ENCODE results near the gene IDI1.

The IDI1 gene

DNA sequence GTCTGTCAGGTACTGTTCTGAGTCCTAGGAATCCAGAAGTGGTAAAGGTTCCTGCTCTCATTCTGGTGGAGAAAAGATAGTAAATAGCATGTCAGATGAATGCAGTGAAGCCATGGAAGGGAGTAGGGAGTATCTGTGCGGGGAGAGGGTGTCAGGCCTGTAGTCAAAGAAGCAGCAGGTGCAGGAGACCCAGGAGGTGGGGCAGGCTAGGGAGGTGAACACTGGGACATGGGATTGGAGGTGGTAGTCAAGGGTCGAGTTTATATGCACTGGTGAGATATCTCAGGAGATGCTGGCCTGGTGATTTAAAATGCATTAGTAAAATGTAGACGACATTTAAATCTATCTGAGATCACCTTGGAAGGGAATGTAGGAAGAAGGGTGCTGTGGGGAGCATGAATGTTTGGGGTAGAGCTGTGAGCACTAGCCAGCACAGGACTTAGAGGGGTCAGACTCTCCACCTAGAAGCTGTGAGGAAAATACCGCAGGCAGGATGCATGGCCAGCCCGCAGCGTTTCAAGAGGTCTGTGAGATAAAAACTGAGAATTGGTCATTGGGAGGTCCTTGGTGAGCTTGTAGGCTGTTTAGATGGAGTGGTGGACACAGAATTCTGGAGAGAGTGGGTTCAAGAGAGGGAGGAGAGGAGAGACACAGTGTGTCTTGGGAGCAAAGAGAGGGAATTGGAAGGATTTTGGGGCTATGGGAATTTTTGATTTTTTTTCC lies 53.9 kb downstream of the IDI1 start:
- no peak for TF ChIP-seq EGR1 (IDR thresholded peaks at IDR 0.05)
- no peak for TF ChIP-seq ZBTB7A (IDR thresholded peaks at IDR 0.05; ENCODE audit: low read depth)
- TF ChIP-seq, protein P1, sequence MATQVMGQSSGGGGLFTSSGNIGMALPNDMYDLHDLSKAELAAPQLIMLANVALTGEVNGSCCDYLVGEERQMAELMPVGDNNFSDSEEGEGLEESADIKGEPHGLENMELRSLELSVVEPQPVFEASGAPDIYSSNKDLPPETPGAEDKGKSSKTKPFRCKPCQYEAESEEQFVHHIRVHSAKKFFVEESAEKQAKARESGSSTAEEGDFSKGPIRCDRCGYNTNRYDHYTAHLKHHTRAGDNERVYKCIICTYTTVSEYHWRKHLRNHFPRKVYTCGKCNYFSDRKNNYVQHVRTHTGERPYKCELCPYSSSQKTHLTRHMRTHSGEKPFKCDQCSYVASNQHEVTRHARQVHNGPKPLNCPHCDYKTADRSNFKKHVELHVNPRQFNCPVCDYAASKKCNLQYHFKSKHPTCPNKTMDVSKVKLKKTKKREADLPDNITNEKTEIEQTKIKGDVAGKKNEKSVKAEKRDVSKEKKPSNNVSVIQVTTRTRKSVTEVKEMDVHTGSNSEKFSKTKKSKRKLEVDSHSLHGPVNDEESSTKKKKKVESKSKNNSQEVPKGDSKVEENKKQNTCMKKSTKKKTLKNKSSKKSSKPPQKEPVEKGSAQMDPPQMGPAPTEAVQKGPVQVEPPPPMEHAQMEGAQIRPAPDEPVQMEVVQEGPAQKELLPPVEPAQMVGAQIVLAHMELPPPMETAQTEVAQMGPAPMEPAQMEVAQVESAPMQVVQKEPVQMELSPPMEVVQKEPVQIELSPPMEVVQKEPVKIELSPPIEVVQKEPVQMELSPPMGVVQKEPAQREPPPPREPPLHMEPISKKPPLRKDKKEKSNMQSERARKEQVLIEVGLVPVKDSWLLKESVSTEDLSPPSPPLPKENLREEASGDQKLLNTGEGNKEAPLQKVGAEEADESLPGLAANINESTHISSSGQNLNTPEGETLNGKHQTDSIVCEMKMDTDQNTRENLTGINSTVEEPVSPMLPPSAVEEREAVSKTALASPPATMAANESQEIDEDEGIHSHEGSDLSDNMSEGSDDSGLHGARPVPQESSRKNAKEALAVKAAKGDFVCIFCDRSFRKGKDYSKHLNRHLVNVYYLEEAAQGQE (IDR thresholded peaks at IDR 0.05; ENCODE audit: low read depth), result no peak
- TF ChIP-seq, protein P2, sequence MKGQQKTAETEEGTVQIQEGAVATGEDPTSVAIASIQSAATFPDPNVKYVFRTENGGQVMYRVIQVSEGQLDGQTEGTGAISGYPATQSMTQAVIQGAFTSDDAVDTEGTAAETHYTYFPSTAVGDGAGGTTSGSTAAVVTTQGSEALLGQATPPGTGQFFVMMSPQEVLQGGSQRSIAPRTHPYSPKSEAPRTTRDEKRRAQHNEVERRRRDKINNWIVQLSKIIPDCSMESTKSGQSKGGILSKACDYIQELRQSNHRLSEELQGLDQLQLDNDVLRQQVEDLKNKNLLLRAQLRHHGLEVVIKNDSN (IDR thresholded peaks at IDR 0.05), result no peak
- no peak for TF ChIP-seq TEAD4 (IDR thresholded peaks at IDR 0.05)
- no peak for TF ChIP-seq FOXM1 (IDR thresholded peaks at IDR 0.05; ENCODE audit: borderline replicate concordance, low read depth)
- no peak for TF ChIP-seq CREB1 (IDR thresholded peaks at IDR 0.05; ENCODE audit: low read depth)
- TF ChIP-seq, protein P3, sequence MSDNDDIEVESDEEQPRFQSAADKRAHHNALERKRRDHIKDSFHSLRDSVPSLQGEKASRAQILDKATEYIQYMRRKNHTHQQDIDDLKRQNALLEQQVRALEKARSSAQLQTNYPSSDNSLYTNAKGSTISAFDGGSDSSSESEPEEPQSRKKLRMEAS (IDR thresholded peaks at IDR 0.05), result no peak
- TF ChIP-seq EP300 (IDR thresholded peaks at IDR 0.05; ENCODE audit: borderline replicate concordance), result no peak
- TF ChIP-seq RAD21 (IDR thresholded peaks at IDR 0.05; ENCODE audit: low read depth), result no peak
- no peak for TF ChIP-seq TAF1 (IDR thresholded peaks at IDR 0.05; ENCODE audit: low read depth)
- TF ChIP-seq TCF12 (IDR thresholded peaks at IDR 0.05; ENCODE audit: low read depth), result no peak
- TF ChIP-seq YY1 (IDR thresholded peaks at IDR 0.05; ENCODE audit: low read depth), result no peak
- TF ChIP-seq CEBPB (IDR thresholded peaks at IDR 0.05), result no peak

DNA sequence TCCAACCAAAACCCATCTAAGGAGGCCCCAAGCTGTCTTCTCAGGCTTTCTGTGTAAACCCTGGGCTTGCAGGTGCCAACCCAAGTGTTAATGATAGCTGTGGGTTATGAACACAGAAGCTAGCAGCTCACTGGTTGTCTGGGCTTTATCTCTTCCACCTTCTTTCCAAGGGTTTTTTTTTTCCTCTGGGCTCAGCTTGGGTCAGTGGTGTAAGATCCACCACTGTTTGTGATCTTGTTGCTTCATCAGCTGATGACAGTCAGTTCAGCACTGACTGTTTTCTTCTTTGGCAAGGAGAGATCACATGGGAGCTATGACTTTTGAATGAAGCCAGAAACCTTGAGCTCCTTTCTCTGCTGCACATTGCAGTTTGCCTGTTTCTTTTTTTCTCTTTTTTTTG lies 56.0 kb downstream of the IDI1 start:
- no peak for TF ChIP-seq ZBTB7A (IDR thresholded peaks at IDR 0.05; ENCODE audit: low read depth)
- no peak for TF ChIP-seq CREB1 (IDR thresholded peaks at IDR 0.05; ENCODE audit: low read depth)
- no peak for TF ChIP-seq TCF12 (IDR thresholded peaks at IDR 0.05; ENCODE audit: low read depth)
- no peak for TF ChIP-seq EP300 (IDR thresholded peaks at IDR 0.05; ENCODE audit: borderline replicate concordance)
- TF ChIP-seq, protein P3 (IDR thresholded peaks at IDR 0.05), result no peak
- TF ChIP-seq, protein P2 (IDR thresholded peaks at IDR 0.05), result no peak
- no peak for TF ChIP-seq FOXM1 (IDR thresholded peaks at IDR 0.05; ENCODE audit: borderline replicate concordance, low read depth)
- no peak for TF ChIP-seq EGR1 (IDR thresholded peaks at IDR 0.05)
- no peak for TF ChIP-seq YY1 (IDR thresholded peaks at IDR 0.05; ENCODE audit: low read depth)
- TF ChIP-seq CEBPB (IDR thresholded peaks at IDR 0.05), result no peak
- TF ChIP-seq, protein P1 (IDR thresholded peaks at IDR 0.05; ENCODE audit: low read depth), result no peak
- no peak for TF ChIP-seq NFIC (IDR thresholded peaks at IDR 0.05)
- TF ChIP-seq TEAD4 (IDR thresholded peaks at IDR 0.05), result no peak
- TF ChIP-seq RAD21 (IDR thresholded peaks at IDR 0.05; ENCODE audit: low read depth), result no peak
- no peak for TF ChIP-seq TAF1 (IDR thresholded peaks at IDR 0.05; ENCODE audit: low read depth)

DNA sequence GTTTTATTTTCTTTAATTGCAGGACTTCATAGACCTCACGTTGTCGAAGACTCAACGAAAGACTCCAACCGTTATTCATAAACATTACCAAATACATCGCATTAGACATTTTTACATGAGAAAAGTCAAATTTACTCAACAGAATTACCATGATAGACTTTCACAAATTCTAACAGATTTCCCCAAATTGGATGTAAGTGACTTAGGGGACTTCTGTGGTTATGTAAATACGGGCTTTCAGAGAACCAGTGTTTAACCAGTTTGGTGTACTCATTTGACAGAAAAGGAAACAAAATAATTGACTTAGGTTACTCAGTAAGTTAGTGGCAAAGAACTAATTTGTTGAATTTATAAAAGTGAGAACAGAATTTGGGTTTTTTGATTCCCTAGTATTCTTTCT lies 56.5 kb downstream of the IDI1 start:
- TF ChIP-seq, protein P2 (IDR thresholded peaks at IDR 0.05), result no peak
- TF ChIP-seq TEAD4 (IDR thresholded peaks at IDR 0.05), result no peak
- TF ChIP-seq NFIC (IDR thresholded peaks at IDR 0.05), result no peak
- no peak for TF ChIP-seq ZBTB7A (IDR thresholded peaks at IDR 0.05; ENCODE audit: low read depth)
- TF ChIP-seq FOXM1 (IDR thresholded peaks at IDR 0.05; ENCODE audit: borderline replicate concordance, low read depth), result no peak
- no peak for TF ChIP-seq YY1 (IDR thresholded peaks at IDR 0.05; ENCODE audit: low read depth)
- TF ChIP-seq TCF12 (IDR thresholded peaks at IDR 0.05; ENCODE audit: low read depth), result no peak
- no peak for TF ChIP-seq EP300 (IDR thresholded peaks at IDR 0.05; ENCODE audit: borderline replicate concordance)
- no peak for TF ChIP-seq RAD21 (IDR thresholded peaks at IDR 0.05; ENCODE audit: low read depth)
- no peak for TF ChIP-seq CEBPB (IDR thresholded peaks at IDR 0.05)
- TF ChIP-seq EGR1 (IDR thresholded peaks at IDR 0.05), result no peak
- no peak for TF ChIP-seq CREB1 (IDR thresholded peaks at IDR 0.05; ENCODE audit: low read depth)
- TF ChIP-seq, protein P1 (IDR thresholded peaks at IDR 0.05; ENCODE audit: low read depth), result no peak
- TF ChIP-seq TAF1 (IDR thresholded peaks at IDR 0.05; ENCODE audit: low read depth), result no peak
- TF ChIP-seq, protein P3 (IDR thresholded peaks at IDR 0.05), result no peak
